Measurements from ENCODE around the gene GPR148. TPM values are rescaled to one million over a fixed set of nuclear protein-coding genes. Genes with fewer than 3 reads are reported as not detected.
"Not testable (repeated sequence)": the region's sequence is repeated elsewhere in the genome, so short reads cannot be mapped to it uniquely, and the experiment has no call there.

GPR148 gene
- total and polyA plus RNA-seq, 4 donors: not detected

- H3K9me3 ChIP-seq (ENCODE audit: control insufficient read depth in 4 of 4, insufficient read depth in 3 of 4, low read length in 3 of 4): peaks cover 0 to 1% (median 0%) of the 10 kb centered on the region in 4 donors
- peak overlapping the region; percentile 46 for H3K4me3 ChIP-seq
- ATAC-seq (ENCODE audit: insufficient read depth, low FRiP score): peak; percentile 96
- no peak for TF ChIP-seq CTCF (IDR thresholded peaks at IDR 0.05; ENCODE audit: control extremely low read depth, extremely low read depth)
- peaks cover 0 to 13% (median 0%) of the 10 kb centered on the region in 5 donors for H3K4me1 ChIP-seq (ENCODE audit: control insufficient read depth in 5 of 5, insufficient read depth in 5 of 5, low read length in 5 of 5)
- peaks cover 0 to 6% (median 0%) of the 10 kb centered on the region in 3 donors for H3K27me3 ChIP-seq (ENCODE audit: control insufficient read depth in 3 of 3, insufficient read depth in 3 of 3, low read length in 2 of 3)
- H3K27ac ChIP-seq (ENCODE audit: low read depth in 1 of 2, low read length in 1 of 2): peak overlapping the region in 1 of 2 donors; percentile 62
- H3K9ac ChIP-seq (ENCODE audit: insufficient read depth in 1 of 2, low read length in 2 of 2): peak overlapping the region in 1 of 2 donors; percentile 16
- WGBS, 2 donors: 1 to 2% methylated on average over 47 to 48 of the region's 48 CpGs
- DNase-seq: peak; percentile 75 to 90 (median 77)
- H3K36me3 ChIP-seq (ENCODE audit: control insufficient read depth in 4 of 4, insufficient read depth in 4 of 4, low read length in 4 of 4): no peaks in the 10 kb centered on the region
These were observed 1.5 kb upstream of the GPR148 start for GRCh38 chr2:130727286-130727924.

- H3K27ac ChIP-seq (ENCODE audit: low read depth in 1 of 2, low read length in 1 of 2): peak overlapping the region in 1 of 2 donors; percentile 62
- H3K4me1 ChIP-seq (ENCODE audit: control insufficient read depth in 5 of 5, insufficient read depth in 5 of 5, low read length in 5 of 5): peaks cover 0 to 13% (median 0%) of the 10 kb centered on the region in 5 donors
- H3K9me3 ChIP-seq (ENCODE audit: control insufficient read depth in 4 of 4, insufficient read depth in 3 of 4, low read length in 3 of 4): no peaks in the 10 kb centered on the region
- H3K4me3 ChIP-seq: no peak overlapping the region
- peak; percentile 5 to 21 (median 21) for DNase-seq
- H3K27me3 ChIP-seq (ENCODE audit: control insufficient read depth in 3 of 3, insufficient read depth in 3 of 3, low read length in 2 of 3): peaks cover 0 to 6% (median 0%) of the 10 kb centered on the region in 3 donors
- H3K36me3 ChIP-seq (ENCODE audit: control insufficient read depth in 4 of 4, insufficient read depth in 4 of 4, low read length in 4 of 4): no peaks in the 10 kb centered on the region
- no peak overlapping the region for H3K9ac ChIP-seq (ENCODE audit: insufficient read depth in 1 of 2, low read length in 2 of 2)
- TF ChIP-seq CTCF (IDR thresholded peaks at IDR 0.05; ENCODE audit: control extremely low read depth, extremely low read depth): no peak
- ATAC-seq (ENCODE audit: insufficient read depth, low FRiP score): peak; percentile 12
- 4 to 10% methylated on average over 12 of the region's 12 CpGs for WGBS, 2 donors
These were observed 839 bp upstream of the GPR148 start for GRCh38 chr2:130728007-130728454.

GRCh38 chr2:130729322-130730299 is 741 bp downstream of the GPR148 start:
- Histone ChIP-seq H3K36me3 (ENCODE audit: control insufficient read depth in 4 of 4, insufficient read depth in 4 of 4, low read length in 4 of 4) (no peaks in the 10 kb centered on the region), H3K27me3 (ENCODE audit: control insufficient read depth in 3 of 3, insufficient read depth in 3 of 3, low read length in 2 of 3) (peaks cover 0 to 6% (median 0%) of the 10 kb centered on the region in 3 donors), H3K27ac (ENCODE audit: low read depth in 1 of 2, low read length in 1 of 2) (no peak overlapping the region), H3K9me3 (ENCODE audit: control insufficient read depth in 4 of 4, insufficient read depth in 3 of 4, low read length in 3 of 4) (no peaks in the 10 kb centered on the region), H3K4me3 (no peak overlapping the region), H3K9ac (ENCODE audit: insufficient read depth in 1 of 2, low read length in 2 of 2) (no peak overlapping the region), H3K4me1 (ENCODE audit: control insufficient read depth in 5 of 5, insufficient read depth in 5 of 5, low read length in 5 of 5) (peaks cover 0 to 13% (median 0%) of the 10 kb centered on the region in 5 donors)
- TF ChIP-seq CTCF (IDR thresholded peaks at IDR 0.05; ENCODE audit: control extremely low read depth, extremely low read depth): no peak
- WGBS, 2 donors: 96% methylated on average over 17 of the region's 17 CpGs
- ATAC-seq (ENCODE audit: insufficient read depth, low FRiP score): no peak
- no peak for DNase-seq

- H3K4me3 ChIP-seq; ATAC-seq (ENCODE audit: insufficient read depth, low FRiP score); H3K9ac ChIP-seq (ENCODE audit: insufficient read depth in 1 of 2, low read length in 2 of 2); DNase-seq; H3K9me3 ChIP-seq (ENCODE audit: control insufficient read depth in 4 of 4, insufficient read depth in 3 of 4, low read length in 3 of 4); H3K4me1 ChIP-seq (ENCODE audit: control insufficient read depth in 5 of 5, insufficient read depth in 5 of 5, low read length in 5 of 5); H3K27ac ChIP-seq (ENCODE audit: low read depth in 1 of 2, low read length in 1 of 2); H3K36me3 ChIP-seq (ENCODE audit: control insufficient read depth in 4 of 4, insufficient read depth in 4 of 4, low read length in 4 of 4); H3K27me3 ChIP-seq (ENCODE audit: control insufficient read depth in 3 of 3, insufficient read depth in 3 of 3, low read length in 2 of 3): not testable (repeated sequence)
- WGBS, 2 donors: 94 to 95% methylated on average over 11 of the region's 11 CpGs
These were observed 3.4 kb downstream of the GPR148 start for GRCh38 chr2:130732257-130732656.
